NCI-H510A (cell line): ENCODE data around the gene CD53.
"Not testable (repeated sequence)": the region's sequence is repeated elsewhere in the genome, so short reads cannot be mapped to it uniquely, and the experiment has no call there.

Experiments used
- DNase-seq: peaks from one replicate; lab custom pipeline; 2025; lab: John Stamatoyannopoulos, UW

CD53 gene, protein sequence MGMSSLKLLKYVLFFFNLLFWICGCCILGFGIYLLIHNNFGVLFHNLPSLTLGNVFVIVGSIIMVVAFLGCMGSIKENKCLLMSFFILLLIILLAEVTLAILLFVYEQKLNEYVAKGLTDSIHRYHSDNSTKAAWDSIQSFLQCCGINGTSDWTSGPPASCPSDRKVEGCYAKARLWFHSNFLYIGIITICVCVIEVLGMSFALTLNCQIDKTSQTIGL

DNA sequence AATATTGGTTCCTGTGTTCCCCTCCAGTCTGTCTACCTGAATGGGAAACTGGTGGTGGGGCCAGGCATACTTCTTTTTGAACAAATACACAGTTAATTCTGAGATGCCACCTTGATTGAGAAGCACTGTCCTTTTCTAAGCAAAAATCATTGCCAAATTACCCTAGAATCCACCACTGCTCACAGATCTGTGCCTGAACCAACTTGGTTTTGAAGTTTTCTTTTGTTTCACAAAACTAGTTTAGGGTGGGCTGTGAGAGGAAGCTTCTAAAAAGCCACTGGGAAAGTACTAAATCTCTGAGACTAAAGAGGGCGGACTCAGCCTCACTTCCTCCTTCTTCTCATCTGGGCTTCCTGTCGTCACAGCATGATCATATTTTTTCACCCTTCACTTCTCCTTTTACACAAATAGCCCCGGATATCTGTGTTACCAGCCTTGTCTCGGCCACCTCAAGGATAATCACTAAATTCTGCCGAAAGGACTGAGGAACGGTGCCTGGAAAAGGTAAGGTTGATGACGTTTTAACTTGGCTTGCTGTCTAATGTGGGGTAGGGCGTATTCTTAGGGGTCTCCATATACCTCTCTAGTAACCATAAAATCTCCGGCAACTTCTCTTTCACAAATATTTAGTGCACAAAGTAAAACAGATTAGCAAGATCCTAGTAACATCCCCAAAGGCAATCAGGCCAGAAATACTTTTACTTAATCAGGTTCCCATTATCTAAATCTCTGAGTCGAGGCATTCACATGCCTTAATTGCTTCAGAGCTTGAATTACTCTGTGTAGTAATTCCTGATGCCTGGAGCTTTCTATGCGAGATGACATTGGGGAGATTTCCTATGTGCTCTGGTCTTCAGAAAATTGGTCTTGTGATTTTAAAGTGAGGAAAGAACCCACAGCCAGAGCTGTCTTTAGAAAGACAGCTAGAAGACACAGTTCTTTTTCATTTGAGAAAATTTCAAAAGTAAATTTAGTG is at the start of gene CD53:
CD53 (plus strand) TSS at position 404 of the 976 bp plus-strand sequence. CDS start 18,261 bp downstream, outside the sequence.
- DNase-seq, result no peak

DNA sequence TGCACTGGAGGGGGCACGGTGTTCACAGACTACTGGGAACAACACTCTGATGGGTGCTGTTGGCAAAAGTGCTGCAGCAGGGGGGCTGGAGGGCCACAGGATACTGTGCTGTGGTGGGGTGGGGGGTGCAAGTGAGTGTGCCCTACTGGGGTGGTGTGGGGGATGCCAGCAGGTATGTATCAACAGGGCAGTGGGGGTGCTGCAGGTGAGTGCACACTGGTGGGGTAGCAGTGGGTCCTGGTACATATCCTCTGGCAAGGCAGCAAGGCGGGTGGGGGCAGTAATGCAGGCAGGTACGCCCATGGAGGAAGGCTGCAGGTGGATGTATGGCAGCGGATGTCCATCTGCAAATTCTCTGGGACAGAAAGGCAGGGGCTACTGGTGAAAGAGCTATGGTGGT is 48.8 kb upstream of the CD53 start:
- no peak for DNase-seq

DNA sequence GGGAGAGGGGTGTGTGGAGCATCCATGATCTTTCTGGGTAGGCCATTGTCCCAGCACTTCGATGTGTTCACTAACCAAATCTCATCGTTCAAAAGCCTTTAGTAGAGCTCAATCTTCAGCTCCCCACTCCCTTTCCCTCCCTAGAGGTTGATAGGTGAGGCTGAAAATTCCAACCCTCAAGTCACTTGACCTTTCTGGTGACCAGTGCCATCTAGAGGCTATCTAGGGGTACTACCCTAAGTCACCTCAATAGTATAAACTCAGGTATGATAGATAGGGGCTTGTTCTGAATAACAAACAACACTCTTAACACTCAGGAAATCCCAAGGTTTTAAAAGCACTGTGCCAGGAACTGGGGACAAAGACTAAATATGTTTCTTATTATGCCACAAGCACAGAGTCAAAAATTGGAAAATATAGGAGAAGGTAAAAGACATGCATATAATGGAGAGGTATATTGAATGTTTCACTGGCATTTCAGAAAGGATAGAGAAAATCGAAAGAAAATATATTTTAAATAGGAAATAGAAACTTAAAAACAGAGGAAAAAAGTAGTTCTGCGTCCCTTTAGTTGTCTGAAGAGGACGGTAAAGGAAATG is 42.9 kb upstream of the CD53 start:
- no peak for DNase-seq

DNA sequence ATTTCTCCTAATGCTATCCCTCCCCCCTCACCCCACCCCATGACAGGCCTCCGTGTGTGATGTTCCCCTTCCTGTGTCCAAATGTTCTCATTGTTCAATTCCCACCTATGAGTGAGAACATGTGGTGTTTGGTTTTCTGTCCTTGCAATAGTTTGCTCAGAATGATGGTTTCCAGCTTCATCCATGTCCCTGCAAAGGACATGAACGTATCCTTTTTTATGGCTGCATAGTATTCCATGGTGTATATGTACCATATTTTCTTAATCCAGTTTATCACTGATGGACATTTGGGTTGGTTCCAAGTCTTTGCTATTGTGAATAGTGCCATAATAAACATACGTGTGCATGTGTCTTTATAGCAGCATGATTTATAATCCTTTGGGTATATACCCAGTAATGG is 39.2 kb upstream of the CD53 start:
- DNase-seq, result not testable (repeated sequence)

DNA sequence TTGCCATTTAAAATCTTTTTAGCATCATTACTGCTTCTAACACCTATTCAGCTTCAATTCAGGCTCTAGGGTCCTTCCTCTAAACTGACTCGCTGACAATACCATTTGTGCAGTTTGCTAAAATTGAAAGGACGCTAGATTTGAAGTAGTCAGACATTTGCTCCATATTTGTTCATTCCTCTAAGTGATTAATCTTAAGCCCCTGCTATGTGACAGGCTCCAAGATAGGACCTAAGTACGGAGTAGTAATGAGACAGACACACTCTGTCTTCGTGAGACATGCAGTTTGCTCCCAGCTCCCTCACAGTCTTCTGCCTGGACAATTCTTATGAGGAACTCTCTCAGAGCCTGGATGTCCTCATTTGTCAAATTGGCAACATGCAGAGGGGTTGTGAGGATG is 26.1 kb upstream of the CD53 start:
- DNase-seq, result no peak

DNA sequence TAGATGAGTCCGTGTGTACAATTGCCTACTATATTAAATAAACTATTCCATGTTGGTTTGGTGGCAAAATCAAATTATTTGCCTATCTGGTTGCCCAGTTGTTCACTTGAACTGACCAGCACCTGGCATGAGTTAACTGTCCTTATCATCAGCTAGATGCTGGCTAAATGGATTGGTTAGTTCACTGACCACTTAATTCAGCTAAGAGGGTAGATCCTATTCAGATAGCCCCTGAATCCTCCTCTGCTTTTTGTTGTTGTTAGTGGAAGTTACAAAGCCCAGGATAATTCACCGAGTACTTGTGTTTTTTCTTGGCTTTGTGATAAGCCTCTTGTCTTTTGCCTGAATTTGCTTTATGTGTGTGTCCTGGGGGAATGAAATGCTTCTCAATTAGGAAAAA is 22.8 kb upstream of the CD53 start:
- no peak for DNase-seq

DNA sequence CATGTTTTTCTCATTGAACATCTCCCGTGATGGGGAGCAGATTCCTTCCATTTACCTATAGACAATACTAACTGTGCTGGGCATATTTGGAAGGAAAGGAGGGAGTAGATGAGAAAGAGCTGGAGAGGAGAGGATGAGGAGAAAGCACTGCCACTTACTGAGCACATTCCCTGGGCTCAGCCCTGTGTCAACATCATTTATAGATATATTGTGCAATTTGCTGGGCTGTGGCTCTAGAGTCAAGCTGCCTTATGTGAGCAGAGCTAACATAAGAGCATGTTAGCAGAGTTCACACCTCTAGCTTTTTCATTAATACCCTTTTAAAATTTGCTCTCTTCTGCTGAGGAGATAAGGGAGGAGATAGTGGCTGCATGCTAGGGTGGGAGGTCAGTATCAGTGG is 22.3 kb upstream of the CD53 start:
- no peak for DNase-seq

DNA sequence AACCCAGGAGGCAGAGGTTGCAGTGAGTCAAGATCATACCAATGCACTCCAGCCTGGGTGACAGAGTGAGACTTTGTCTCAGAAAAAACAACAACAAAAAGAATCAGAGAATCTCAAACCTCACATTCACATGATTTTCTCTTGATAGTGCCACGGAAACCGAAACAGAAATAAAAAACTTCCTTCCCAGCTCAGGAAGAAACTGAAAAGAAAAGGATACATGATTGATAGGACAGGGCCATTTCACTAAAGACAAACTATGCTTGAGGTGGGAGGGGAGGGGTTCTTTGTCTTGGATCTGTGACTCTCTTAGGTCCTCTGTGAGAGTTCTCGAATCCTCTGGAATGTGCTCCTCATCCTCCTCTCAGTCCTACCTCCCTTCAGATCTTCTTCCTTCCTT is 19.8 kb upstream of the CD53 start:
- DNase-seq, result no peak

DNA sequence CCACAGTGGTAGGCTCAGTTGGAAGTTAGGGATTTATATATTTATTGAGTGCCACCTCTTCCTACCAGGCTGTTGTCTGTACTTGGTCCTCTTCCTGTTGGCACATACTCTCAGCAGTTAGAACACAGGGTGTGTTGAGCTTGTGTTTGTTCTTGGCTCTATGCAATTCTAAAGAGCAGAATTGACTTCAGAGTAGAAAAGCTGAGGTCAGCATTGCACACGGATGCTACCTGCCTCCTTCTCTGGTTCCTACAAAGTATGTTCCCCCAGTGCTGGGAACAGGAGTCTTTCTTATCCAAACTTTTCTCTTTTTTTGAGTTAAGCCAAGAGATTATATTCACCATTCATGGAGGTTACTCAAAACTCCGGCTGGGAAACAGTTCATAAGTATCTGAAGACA is 16.5 kb upstream of the CD53 start:
- DNase-seq, result no peak

DNA sequence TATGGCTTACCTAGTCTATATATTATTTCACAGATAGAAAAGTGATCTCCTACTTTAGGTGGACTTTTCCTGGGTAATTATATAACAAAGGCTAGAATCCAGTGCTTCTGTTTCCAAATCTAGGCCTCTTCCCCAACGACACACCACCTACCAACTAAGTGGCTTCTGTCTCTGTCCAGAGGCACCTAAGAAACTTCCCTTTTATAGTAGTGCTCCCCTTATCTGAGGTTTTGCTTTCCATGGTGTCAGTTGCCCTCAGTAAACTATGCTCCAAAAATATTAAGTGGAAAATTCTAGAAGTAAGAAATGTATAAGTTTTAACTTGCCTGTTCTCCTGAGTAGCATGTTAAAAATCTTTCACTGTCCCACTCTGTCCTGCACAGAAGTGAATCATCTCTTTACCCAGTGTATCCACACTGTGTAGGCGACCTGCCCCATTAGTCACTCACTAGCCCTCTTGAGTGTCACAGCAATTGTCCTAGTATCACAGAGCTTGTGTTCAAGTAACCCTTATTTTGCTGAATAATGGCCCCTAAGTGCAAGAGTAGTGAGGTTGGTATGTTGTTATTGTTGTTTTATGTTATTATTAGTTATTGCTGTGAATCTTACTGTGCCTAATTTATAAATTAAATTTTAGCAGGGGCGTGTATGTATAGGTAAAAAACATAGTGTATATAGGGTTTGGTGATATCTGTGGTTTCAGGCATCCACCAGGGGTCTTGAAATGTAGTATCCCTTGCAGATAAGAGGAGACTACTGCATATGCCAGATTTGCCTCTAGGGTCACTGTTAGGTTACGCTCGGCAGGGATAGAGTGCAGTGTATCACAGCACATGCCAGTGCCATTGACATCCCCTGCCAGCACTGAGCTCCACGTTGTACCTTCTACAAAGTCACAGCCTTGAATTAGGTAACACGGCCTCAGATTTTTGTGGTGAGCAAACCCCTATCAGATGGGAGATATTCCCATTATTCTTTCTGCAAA is 14.7 kb upstream of the CD53 start:
- DNase-seq, result no peak

DNA sequence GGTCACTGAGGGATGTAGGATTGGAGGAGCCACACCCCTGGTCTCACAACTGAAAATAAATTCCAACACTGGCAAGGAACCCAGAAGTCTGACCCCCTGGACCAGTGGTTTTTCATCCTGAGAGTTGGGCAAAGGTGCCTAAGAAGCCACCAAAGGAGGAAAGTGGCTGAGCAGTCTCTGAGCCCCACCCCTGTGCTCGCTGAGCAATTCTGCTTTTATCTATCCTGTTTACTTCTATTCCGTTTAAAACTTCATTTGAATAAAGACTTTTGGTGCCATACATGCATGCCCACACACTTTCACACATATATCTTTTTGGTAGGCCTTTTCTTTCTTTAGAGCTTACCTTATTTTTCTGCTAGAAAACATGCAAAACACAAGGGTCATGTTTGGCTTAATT is 13.9 kb upstream of the CD53 start:
- no peak for DNase-seq

DNA sequence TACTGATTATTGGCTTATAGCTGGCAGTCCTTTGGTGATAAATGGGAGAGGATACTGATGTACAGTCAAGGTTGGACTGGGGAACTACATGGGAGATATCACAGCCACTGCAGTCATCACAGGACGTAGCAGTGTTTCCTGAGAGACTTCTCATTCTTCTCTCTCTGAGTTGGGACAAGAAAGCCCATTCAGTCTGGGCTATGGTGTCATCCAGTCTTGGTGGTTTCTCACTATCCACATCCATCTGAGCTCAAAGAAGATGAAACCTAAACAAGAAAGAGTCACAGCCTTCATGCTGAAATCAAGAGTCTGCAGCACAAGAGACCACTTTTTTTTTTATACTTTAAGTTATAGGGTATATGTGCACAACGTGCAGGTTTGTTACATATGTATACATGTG is 12.8 kb upstream of the CD53 start:
- no peak for DNase-seq

DNA sequence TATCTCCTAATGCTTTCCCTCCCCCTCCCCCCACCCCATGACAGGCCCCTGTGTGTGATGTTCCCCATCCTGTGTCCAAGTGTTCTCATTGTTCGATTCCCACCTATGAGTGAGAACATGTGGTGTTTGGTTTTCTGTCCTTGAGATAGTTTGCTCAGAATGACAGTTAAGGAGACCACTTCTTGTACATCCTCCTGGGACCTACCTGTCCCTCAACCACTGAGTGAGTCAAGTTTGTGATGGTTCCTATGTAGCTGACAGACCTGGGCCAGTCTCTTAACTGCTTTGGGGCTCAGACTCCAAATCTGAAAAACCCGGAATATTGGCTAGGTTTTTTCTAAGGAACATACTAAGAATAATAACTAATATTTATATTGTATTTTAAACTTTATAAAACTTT is 12.3 kb upstream of the CD53 start:
- not testable (repeated sequence) for DNase-seq

DNA sequence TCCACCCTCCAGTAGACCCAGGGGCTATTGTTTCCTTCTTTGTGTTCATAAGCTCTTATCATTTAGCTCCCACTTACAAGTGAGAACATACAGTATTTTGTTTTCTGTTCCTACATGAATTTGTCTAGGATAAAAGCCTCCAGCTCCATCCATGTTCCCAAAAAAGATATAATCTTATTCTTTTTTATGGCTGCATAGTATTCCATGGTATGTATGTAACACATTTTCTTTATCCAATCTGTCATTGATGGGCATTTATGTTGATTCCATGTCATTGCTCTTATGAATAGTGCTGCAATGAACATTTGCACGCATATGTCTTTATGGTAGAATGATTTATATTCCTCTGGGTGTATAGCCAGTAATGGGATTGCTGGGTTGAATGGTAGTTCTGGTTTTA is 11.0 kb upstream of the CD53 start:
- not testable (repeated sequence) for DNase-seq

DNA sequence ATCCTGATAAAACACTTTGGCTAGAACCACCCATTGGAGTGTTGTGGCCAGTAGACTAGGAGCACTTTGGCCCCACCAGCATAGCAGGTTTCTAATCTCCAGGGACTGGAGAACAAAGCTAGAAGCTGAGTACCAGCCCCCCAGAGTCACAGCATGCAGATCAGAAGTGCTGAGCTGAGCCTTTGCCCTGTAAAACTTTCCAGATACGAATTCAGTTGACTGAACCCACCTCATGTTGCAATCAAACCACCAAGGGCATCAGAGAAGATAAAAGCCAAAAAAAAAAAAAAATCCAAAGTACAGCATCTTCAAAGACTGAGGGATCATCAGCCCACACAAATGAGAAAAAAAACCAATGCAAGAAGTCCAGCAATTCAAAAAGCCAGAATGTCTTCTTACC is 8.7 kb upstream of the CD53 start:
- DNase-seq, result no peak

DNA sequence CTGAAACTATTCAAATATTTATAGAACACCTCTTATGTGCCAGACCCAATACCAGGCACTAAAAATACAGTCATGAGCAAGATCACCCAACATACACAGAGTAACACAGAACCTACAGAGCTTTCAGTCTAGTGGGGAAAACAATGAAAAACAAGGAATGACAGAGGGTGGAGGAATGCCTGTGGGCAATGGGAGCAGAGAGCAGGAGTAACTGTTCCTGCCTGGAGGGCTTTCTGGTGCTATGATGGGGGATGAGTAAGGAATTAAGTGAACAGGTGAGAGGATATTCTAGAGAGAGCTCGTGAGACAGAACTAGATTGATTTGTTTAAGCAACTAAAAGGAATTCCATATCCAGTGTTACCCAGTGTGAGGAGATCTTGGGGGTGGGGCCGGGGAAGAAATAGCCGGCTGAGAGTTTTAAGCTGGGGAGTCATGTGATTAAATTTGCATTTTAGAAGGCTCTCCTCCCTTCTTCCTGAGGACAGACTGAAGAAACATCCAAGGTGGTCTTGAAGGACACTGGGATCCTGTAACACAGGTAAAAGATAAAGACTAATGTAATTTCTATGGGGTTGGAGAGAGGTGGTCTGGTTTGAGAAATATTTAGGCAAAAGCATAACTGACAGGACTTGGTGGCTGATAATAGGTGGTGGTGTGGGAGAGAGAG is 2.1 kb upstream of the CD53 start:
- DNase-seq, result no peak

DNA sequence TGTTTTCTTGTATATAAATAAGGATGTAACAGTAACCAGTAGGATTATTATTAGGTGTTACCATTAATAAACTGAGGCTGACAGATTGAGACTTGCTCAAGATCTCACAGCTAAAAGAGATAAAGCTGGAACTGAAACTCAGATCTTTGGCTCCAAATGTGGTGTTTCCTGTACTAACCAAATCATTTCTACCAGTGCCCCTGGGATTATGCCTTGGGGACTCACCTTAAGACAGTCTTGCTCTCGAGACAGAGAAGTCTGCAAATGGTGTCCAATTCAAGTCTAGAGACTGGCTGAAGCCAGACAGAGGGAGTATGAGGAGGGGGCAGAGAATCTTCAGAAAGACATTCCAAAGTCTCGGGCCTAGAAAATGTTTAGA is 593 bp upstream of the CD53 start:
- no peak for DNase-seq

DNA sequence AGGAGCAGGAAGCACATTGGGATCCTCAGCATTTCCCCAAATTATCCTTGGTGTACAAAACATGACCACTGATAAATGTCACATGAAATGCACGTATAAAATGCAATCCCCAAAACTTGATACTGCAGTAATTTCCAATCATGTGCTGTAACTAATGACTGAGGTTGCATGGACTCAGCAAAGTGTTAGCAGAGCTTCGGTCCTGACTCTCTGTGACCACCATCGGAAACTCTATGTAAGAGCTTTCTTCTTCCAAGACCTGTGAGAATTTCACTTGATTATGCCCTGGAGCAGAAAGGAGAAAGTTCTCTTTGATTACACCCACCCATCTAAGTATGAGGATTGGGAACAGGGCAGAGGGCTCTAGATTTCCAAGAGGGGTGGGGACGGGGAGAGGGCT is 908 bp downstream of the CD53 start:
- no peak for DNase-seq

DNA sequence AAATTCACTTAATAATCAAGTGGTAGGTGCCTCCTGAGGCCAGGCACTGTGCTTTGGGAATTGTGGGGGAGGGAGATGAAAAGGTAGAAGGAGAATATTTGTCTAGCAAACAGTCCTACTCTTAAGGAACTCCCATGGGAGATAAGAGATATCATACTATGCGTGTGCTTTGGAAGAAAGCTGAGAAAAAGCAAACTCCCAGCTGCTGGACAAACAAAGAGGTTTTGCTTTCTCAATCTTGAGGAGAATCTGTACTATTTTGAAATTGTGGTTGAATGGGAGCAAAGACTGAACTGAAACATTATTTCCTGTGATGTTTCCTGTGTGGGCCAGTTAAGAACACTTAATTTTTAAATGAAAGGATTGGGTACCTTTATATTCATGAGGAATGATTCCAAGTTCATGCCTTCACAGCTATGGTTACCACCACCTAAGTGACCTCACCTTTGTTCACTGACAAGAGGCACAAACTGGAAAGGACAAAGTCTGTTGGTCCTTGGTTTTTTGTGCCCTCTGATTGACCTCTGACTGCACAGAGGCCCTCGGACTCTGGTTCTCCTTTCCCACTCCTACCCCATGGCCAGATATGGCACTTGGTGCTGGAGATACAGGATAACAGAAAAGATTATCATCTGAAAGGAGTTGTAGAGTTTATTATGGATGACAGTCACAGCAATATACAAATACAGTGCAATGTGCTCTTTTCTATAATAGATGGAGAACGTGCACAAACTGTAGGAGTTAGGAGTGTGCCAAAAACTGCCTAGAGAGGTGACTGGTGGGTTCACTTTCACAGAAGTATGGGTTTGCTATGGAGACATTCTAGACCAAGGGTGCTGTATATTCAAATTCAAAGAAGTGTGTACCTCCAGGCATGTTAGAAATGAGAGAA is 1.6 kb downstream of the CD53 start:
- no peak for DNase-seq

DNA sequence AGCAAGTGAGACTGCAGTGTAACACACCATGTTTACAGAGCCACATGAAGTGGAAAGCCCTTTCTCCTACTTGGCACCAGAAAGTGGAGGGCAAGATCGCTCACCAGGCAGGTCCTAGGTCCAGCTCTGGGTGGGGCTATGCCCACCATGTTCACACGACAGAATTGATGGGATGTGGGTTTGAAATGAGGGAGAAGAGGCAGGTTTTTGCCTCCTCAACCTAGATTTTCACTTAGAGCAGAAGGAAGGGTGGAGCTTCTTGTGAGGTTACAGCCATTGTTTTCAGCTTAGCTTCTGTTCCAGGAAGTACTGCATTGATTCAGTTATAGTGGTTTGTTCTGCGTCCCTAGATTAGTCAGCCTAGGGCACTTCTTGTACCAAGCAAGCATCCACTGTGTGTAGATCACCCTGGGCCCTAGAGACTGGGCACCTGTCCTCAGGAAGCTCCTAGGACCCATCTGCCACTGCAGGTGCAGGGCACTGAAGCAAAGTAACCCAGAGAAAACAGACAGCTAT is 2.3 kb downstream of the CD53 start:
- DNase-seq, result no peak
